Measurements from ENCODE around the gene TREML1. TPM values are rescaled to one million over a fixed set of nuclear protein-coding genes. Genes with fewer than 3 reads are reported as not detected.

Gene TREML1
- total and polyA plus RNA-seq, 4 donors, result 0.08 to 4.5 (median 0.12) TPM; not detected in 1

DNA sequence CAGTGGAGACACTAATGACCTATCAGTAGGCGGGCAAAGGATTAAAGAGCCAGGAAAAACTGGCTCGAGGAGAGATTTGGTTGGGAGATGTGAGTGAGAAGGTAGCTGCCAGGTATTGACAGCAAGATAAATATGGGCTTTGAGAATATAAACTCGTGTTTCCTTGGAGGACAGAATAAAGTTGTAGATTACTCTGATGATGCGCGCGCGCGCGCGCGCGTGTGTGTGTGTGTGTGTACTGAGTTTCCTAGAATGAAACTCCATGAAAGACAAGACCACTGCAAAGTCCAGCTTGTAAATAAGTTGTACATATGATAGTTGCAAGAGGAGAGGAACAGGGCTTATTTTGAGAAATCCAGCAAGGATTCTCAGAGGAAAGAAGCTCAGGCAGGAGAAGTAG is 22.0 kb upstream of the TREML1 start (continued):
- TF ChIP-seq, protein P1, sequence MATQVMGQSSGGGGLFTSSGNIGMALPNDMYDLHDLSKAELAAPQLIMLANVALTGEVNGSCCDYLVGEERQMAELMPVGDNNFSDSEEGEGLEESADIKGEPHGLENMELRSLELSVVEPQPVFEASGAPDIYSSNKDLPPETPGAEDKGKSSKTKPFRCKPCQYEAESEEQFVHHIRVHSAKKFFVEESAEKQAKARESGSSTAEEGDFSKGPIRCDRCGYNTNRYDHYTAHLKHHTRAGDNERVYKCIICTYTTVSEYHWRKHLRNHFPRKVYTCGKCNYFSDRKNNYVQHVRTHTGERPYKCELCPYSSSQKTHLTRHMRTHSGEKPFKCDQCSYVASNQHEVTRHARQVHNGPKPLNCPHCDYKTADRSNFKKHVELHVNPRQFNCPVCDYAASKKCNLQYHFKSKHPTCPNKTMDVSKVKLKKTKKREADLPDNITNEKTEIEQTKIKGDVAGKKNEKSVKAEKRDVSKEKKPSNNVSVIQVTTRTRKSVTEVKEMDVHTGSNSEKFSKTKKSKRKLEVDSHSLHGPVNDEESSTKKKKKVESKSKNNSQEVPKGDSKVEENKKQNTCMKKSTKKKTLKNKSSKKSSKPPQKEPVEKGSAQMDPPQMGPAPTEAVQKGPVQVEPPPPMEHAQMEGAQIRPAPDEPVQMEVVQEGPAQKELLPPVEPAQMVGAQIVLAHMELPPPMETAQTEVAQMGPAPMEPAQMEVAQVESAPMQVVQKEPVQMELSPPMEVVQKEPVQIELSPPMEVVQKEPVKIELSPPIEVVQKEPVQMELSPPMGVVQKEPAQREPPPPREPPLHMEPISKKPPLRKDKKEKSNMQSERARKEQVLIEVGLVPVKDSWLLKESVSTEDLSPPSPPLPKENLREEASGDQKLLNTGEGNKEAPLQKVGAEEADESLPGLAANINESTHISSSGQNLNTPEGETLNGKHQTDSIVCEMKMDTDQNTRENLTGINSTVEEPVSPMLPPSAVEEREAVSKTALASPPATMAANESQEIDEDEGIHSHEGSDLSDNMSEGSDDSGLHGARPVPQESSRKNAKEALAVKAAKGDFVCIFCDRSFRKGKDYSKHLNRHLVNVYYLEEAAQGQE (IDR thresholded peaks at IDR 0.05), result no peak
- no peak for TF ChIP-seq FOXA1 (IDR thresholded peaks at IDR 0.05)
- no peak for TF ChIP-seq NR2F2 (IDR thresholded peaks at IDR 0.05)

DNA sequence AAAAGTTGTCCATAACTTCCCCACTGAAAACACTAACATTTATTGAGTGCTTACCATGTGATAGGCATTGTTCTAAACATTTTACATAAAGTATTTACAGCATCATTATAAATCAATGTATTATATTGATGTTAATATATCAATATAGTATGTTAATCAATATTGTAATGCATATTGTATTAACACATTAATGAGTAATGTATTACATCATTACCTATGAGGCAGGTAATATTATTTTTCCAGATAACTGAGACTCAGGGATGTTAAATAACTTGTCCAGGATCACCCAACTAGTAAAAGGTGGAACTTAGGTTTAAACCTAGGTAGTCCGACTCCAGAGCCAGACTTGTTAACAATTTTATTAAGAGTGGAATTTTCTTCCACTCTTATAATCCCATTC is 20.9 kb upstream of the TREML1 start:
- Histone ChIP-seq H3K36me3 (ENCODE audit: control insufficient read depth in 4 of 4, insufficient read depth in 3 of 4, low read depth in 1 of 4, low read length in 3 of 4) (no peaks in the 10 kb centered on the region), H3K27ac (ENCODE audit: low read depth in 1 of 2, low read length in 2 of 2) (no peak overlapping the region), H3K4me3 (ENCODE audit: low read depth in 1 of 3, low read length in 3 of 3) (no peak overlapping the region), H3K9me3 (ENCODE audit: control insufficient read depth in 4 of 4, low read length in 3 of 4) (no peaks in the 10 kb centered on the region), H3K4me1 (ENCODE audit: control insufficient read depth in 4 of 4, insufficient read depth in 4 of 4, low read length in 3 of 4) (no peaks in the 10 kb centered on the region), H3K27me3 (ENCODE audit: control insufficient read depth in 4 of 4, insufficient read depth in 4 of 4, low read length in 3 of 4) (no peaks in the 10 kb centered on the region), H3K9ac (ENCODE audit: low read depth in 1 of 2, low read length in 2 of 2) (no peak overlapping the region)
- WGBS, result 89% methylated on average over 1 of the region's 1 CpG
- no peak for TF ChIP-seq HNF4G (IDR thresholded peaks at IDR 0.05)
- TF ChIP-seq HNF4A (conservative IDR thresholded peaks at IDR 0.05), result no peak
- no peak for TF ChIP-seq GABPA (IDR thresholded peaks at IDR 0.05 in 1 of 2, conservative IDR thresholded peaks at IDR 0.05 in 1 of 2)
- no peak for TF ChIP-seq RXRA (IDR thresholded peaks at IDR 0.05)
- TF ChIP-seq TAF1 (conservative IDR thresholded peaks at IDR 0.05), result no peak
- TF ChIP-seq EGR1 (IDR thresholded peaks at IDR 0.05; ENCODE audit: low read depth in 2 of 2), result no peak
- TF ChIP-seq, protein P2, sequence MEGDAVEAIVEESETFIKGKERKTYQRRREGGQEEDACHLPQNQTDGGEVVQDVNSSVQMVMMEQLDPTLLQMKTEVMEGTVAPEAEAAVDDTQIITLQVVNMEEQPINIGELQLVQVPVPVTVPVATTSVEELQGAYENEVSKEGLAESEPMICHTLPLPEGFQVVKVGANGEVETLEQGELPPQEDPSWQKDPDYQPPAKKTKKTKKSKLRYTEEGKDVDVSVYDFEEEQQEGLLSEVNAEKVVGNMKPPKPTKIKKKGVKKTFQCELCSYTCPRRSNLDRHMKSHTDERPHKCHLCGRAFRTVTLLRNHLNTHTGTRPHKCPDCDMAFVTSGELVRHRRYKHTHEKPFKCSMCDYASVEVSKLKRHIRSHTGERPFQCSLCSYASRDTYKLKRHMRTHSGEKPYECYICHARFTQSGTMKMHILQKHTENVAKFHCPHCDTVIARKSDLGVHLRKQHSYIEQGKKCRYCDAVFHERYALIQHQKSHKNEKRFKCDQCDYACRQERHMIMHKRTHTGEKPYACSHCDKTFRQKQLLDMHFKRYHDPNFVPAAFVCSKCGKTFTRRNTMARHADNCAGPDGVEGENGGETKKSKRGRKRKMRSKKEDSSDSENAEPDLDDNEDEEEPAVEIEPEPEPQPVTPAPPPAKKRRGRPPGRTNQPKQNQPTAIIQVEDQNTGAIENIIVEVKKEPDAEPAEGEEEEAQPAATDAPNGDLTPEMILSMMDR (IDR thresholded peaks at IDR 0.05; ENCODE audit: low read depth, low read length, missing input control), result no peak
- TF ChIP-seq RAD21 (IDR thresholded peaks at IDR 0.05), result no peak
- TF ChIP-seq, protein P1 (IDR thresholded peaks at IDR 0.05), result no peak
- no peak for TF ChIP-seq YY1 (IDR thresholded peaks at IDR 0.05)
- TF ChIP-seq SP1 (IDR thresholded peaks at IDR 0.05), result no peak
- TF ChIP-seq, protein P3, sequence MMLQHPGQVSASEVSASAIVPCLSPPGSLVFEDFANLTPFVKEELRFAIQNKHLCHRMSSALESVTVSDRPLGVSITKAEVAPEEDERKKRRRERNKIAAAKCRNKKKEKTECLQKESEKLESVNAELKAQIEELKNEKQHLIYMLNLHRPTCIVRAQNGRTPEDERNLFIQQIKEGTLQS (IDR thresholded peaks at IDR 0.05), result no peak
- DNase-seq (ENCODE audit: low spot score), result no peak

Data from liver (tissue), 9 donors.